Measurements from ENCODE around the gene SLC5A1. TPM values are rescaled to one million over a fixed set of nuclear protein-coding genes. Genes with fewer than 3 reads are reported as not detected.
"Not testable (repeated sequence)": the region's sequence is repeated elsewhere in the genome, so short reads cannot be mapped to it uniquely, and the experiment has no call there.

Gene SLC5A1
- total and polyA plus RNA-seq, 2 donors (not counting 1 experiment from before 2014, with no cell fraction given) = not detected

DNA sequence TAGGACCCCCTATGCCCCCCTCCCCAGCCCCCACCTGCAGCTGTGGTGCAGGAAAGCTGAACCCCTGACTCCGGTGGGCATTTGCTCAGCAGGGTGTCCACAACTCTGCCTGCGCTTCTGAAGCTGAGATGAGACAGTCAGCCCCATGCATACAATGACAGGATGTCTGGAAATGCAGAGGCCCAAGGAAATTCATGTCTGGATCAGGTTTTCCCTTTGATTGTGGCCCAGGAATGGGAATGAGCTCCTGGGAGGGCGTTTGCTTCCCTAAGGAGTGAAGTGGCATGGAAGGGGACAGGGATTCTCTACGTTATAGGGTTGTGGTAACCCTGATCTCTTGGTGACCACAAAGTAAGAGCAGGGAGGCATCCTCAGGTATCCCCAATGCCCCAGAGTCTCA lies 93.8 kb downstream of the SLC5A1 start:
- H3K4me3 Mint-ChIP-seq; H3K9me3 Mint-ChIP-seq (ENCODE audit: insufficient read depth); CTCF ChIA-PET; H2AFZ ChIP-seq (ENCODE audit: insufficient read depth, low read depth, low read length, poor library complexity, severe bottlenecking); H3K27me3 ChIP-seq (replicated peaks in 1 of 4; ENCODE audit: control extremely low read depth in 1 of 4, control insufficient read depth in 3 of 4, insufficient read depth in 4 of 4, low read length in 3 of 4); H3K27ac Mint-ChIP-seq; H3K9me3 ChIP-seq (ENCODE audit: control extremely low read depth in 1 of 3, control insufficient read depth in 2 of 3, insufficient read depth in 1 of 3, low read length in 2 of 3); H4K20me1 ChIP-seq (ENCODE audit: control insufficient read depth, insufficient read depth, low read length, poor library complexity, severe bottlenecking); H3K4me1 ChIP-seq (ENCODE audit: control insufficient read depth in 2 of 2, insufficient read depth in 2 of 2, low read length in 2 of 2); H3K9ac ChIP-seq (ENCODE audit: low read length); H3K27ac ChIP-seq (ENCODE audit: low read length in 2 of 2); H3K27me3 Mint-ChIP-seq; H3K36me3 ChIP-seq (replicated peaks in 1 of 2; ENCODE audit: control extremely low read depth in 1 of 2, control insufficient read depth in 1 of 2, extremely low read depth in 1 of 2, insufficient read depth in 2 of 2, low read length in 1 of 2); H3K4me3 ChIP-seq (ENCODE audit: control extremely low read depth in 1 of 5, extremely low read depth in 1 of 5, insufficient read depth in 1 of 5, low read depth in 2 of 5, low read length in 4 of 5); DNase-seq; H3K79me2 ChIP-seq (ENCODE audit: control insufficient read depth, insufficient read depth, low read length); H3K4me2 ChIP-seq (replicated peaks; ENCODE audit: low read depth, low read length, poor library complexity, severe bottlenecking); ATAC-seq (ENCODE audit: low read depth); POLR2A ChIA-PET: not testable (repeated sequence)
- 90% methylated on average over 4 of the region's 4 CpGs for WGBS (ENCODE audit: insufficient coverage)
- intact Hi-C loops (cut with micrococcal nuclease) = loop anchor here (10.0 kb wide), 1 partner anchor 278 kb away; the partner anchor contains the start of gene RTCB
- H3K4me1 Mint-ChIP-seq = peaks cover 10% of the 10 kb centered on the region

GRCh38 chr22:32137731-32138324 lies 94.8 kb downstream of the SLC5A1 start:
- H3K9me3 ChIP-seq (ENCODE audit: control extremely low read depth in 1 of 3, control insufficient read depth in 2 of 3, insufficient read depth in 1 of 3, low read length in 2 of 3); H3K4me1 ChIP-seq (ENCODE audit: control insufficient read depth in 2 of 2, insufficient read depth in 2 of 2, low read length in 2 of 2); POLR2A ChIA-PET; H3K36me3 ChIP-seq (replicated peaks in 1 of 2; ENCODE audit: control extremely low read depth in 1 of 2, control insufficient read depth in 1 of 2, extremely low read depth in 1 of 2, insufficient read depth in 2 of 2, low read length in 1 of 2); H3K27me3 Mint-ChIP-seq; H3K79me2 ChIP-seq (ENCODE audit: control insufficient read depth, insufficient read depth, low read length); H3K9me3 Mint-ChIP-seq (ENCODE audit: insufficient read depth); CTCF ChIA-PET; H3K27me3 ChIP-seq (replicated peaks in 1 of 4; ENCODE audit: control extremely low read depth in 1 of 4, control insufficient read depth in 3 of 4, insufficient read depth in 4 of 4, low read length in 3 of 4); H4K20me1 ChIP-seq (ENCODE audit: control insufficient read depth, insufficient read depth, low read length, poor library complexity, severe bottlenecking): not testable (repeated sequence)
- Histone ChIP-seq H3K9ac (ENCODE audit: low read length) (peak overlapping the region; percentile 53), H2AFZ (ENCODE audit: insufficient read depth, low read depth, low read length, poor library complexity, severe bottlenecking) (peak overlapping the region; percentile 70), H3K4me3 (ENCODE audit: control extremely low read depth in 1 of 5, extremely low read depth in 1 of 5, insufficient read depth in 1 of 5, low read depth in 2 of 5, low read length in 4 of 5) (peak overlapping the region in 4 of 5 experiments; percentile 42 to 58 (median 50)), H3K4me2 (replicated peaks; ENCODE audit: low read depth, low read length, poor library complexity, severe bottlenecking) (peak overlapping the region; percentile 51), H3K27ac (ENCODE audit: low read length in 2 of 2) (peak overlapping the region in 1 of 2 donors; percentile 57)
- intact Hi-C loops (cut with micrococcal nuclease) = loop anchor here (2.0 to 10.0 kb wide), 2 partner anchors 277 to 337 kb away; partner anchors contain the start of genes FBXO7 and RTCB
- H3K27ac Mint-ChIP-seq = peak overlapping the region; percentile 82
- peak overlapping the region; percentile 90 for H3K4me3 Mint-ChIP-seq
- H3K4me1 Mint-ChIP-seq = peaks cover 10% of the 10 kb centered on the region
- ATAC-seq (ENCODE audit: low read depth) (peak; percentile 64), DNase-seq (peak; percentile 71)
- 40% methylated on average over 16 of the region's 16 CpGs for WGBS (ENCODE audit: insufficient coverage)

GRCh38 chr22:32138576-32138975 lies 95.5 kb downstream of the SLC5A1 start:
- WGBS (ENCODE audit: insufficient coverage) = no CpG with 5 or more reads among the region's 1 CpG
- POLR2A ChIA-PET; H3K79me2 ChIP-seq (ENCODE audit: control insufficient read depth, insufficient read depth, low read length); H3K9me3 Mint-ChIP-seq (ENCODE audit: insufficient read depth); H3K9me3 ChIP-seq (ENCODE audit: control extremely low read depth in 1 of 3, control insufficient read depth in 2 of 3, insufficient read depth in 1 of 3, low read length in 2 of 3); ATAC-seq (ENCODE audit: low read depth); H3K27me3 ChIP-seq (replicated peaks in 1 of 4; ENCODE audit: control extremely low read depth in 1 of 4, control insufficient read depth in 3 of 4, insufficient read depth in 4 of 4, low read length in 3 of 4); H3K4me1 ChIP-seq (ENCODE audit: control insufficient read depth in 2 of 2, insufficient read depth in 2 of 2, low read length in 2 of 2); H3K27me3 Mint-ChIP-seq; H3K9ac ChIP-seq (ENCODE audit: low read length); DNase-seq; H3K27ac ChIP-seq (ENCODE audit: low read length in 2 of 2); CTCF ChIA-PET; H3K4me2 ChIP-seq (replicated peaks; ENCODE audit: low read depth, low read length, poor library complexity, severe bottlenecking); H4K20me1 ChIP-seq (ENCODE audit: control insufficient read depth, insufficient read depth, low read length, poor library complexity, severe bottlenecking); H3K36me3 ChIP-seq (replicated peaks in 1 of 2; ENCODE audit: control extremely low read depth in 1 of 2, control insufficient read depth in 1 of 2, extremely low read depth in 1 of 2, insufficient read depth in 2 of 2, low read length in 1 of 2); H3K27ac Mint-ChIP-seq: not testable (repeated sequence)
- H3K4me3 ChIP-seq (ENCODE audit: control extremely low read depth in 1 of 5, extremely low read depth in 1 of 5, insufficient read depth in 1 of 5, low read depth in 2 of 5, low read length in 4 of 5) = peak overlapping the region in 1 of 5 experiments; percentile 58
- peak overlapping the region; percentile 90 for H3K4me3 Mint-ChIP-seq
- intact Hi-C loops (cut with micrococcal nuclease) = loop anchor here (2.0 to 10.0 kb wide), 2 partner anchors 276 to 336 kb away; partner anchors contain the start of genes FBXO7 and RTCB
- peaks cover 10% of the 10 kb centered on the region for H3K4me1 Mint-ChIP-seq
- H2AFZ ChIP-seq (ENCODE audit: insufficient read depth, low read depth, low read length, poor library complexity, severe bottlenecking) = peak overlapping the region; percentile 70

- H3K4me1 Mint-ChIP-seq = peaks cover 22% of the 10 kb centered on the region
- H3K27me3 Mint-ChIP-seq; H3K4me3 Mint-ChIP-seq; H3K27ac Mint-ChIP-seq; H4K20me1 ChIP-seq (ENCODE audit: control insufficient read depth, insufficient read depth, low read length, poor library complexity, severe bottlenecking); H3K27me3 ChIP-seq (replicated peaks in 1 of 4; ENCODE audit: control extremely low read depth in 1 of 4, control insufficient read depth in 3 of 4, insufficient read depth in 4 of 4, low read length in 3 of 4); H2AFZ ChIP-seq (ENCODE audit: insufficient read depth, low read depth, low read length, poor library complexity, severe bottlenecking); H3K4me2 ChIP-seq (replicated peaks; ENCODE audit: low read depth, low read length, poor library complexity, severe bottlenecking); H3K27ac ChIP-seq (ENCODE audit: low read length in 2 of 2); DNase-seq; H3K9ac ChIP-seq (ENCODE audit: low read length); H3K4me3 ChIP-seq (ENCODE audit: control extremely low read depth in 1 of 5, extremely low read depth in 1 of 5, insufficient read depth in 1 of 5, low read depth in 2 of 5, low read length in 4 of 5); H3K36me3 ChIP-seq (replicated peaks in 1 of 2; ENCODE audit: control extremely low read depth in 1 of 2, control insufficient read depth in 1 of 2, extremely low read depth in 1 of 2, insufficient read depth in 2 of 2, low read length in 1 of 2); POLR2A ChIA-PET; intact Hi-C loops (cut with micrococcal nuclease); ATAC-seq (ENCODE audit: low read depth); H3K9me3 Mint-ChIP-seq (ENCODE audit: insufficient read depth); H3K79me2 ChIP-seq (ENCODE audit: control insufficient read depth, insufficient read depth, low read length): not testable (repeated sequence)
- Histone ChIP-seq H3K9me3 (ENCODE audit: control extremely low read depth in 1 of 3, control insufficient read depth in 2 of 3, insufficient read depth in 1 of 3, low read length in 2 of 3) (peaks cover 0 to 12% (median 4%) of the 10 kb centered on the region in 3 donors), H3K4me1 (ENCODE audit: control insufficient read depth in 2 of 2, insufficient read depth in 2 of 2, low read length in 2 of 2) (peaks cover 13 to 17% of the 10 kb centered on the region in 2 donors)
- 67% methylated on average over 1 of the region's 6 CpGs for WGBS (ENCODE audit: insufficient coverage)
- CTCF ChIA-PET = interaction anchor here (0.6 kb wide), 2 partner anchors 21 to 934 kb away, joined by 3 read pairs; no protein-coding TSS in a partner anchor
These were observed 97.6 kb downstream of the SLC5A1 start for GRCh38 chr22:32140688-32141087.
